K562 (cell line): ENCODE data around the gene PPP1R13L. TPM values are rescaled to one million over a fixed set of nuclear protein-coding genes. Genes with fewer than 3 reads are reported as not detected.
A peak's percentile ranks its signal among the peaks of the same experiment; 100 is the strongest.

Experiments used
- ATAC-seq: fragments of 200-7000 bp; cut with Tn5 transposase; 3 replicates; pipeline ENCODE4 v1.9.1; 2020; ENCODE audit warnings: moderate library complexity
- BruUV-seq: library from RNA; stranded (reverse); fragments of 400-500 nt; replicated peaks from 2 replicates; lab custom pipeline; 2021; lab: Mats Ljungman, UMichigan
- CTCF ChIA-PET: fragments of 300-600 bp; formaldehyde crosslinking; extraction: SDS; loops from one replicate; lab custom pipeline; 2021; ENCODE audit warnings: low intra/inter-chr PET ratio; lab: Yijun Ruan, JAX
- POLR2A ChIA-PET: fragments of 300-600, 350-650 bp; sonication (Branson Sonifier 250); formaldehyde crosslinking; extraction: SDS; loops from one replicate; lab custom pipeline; 2021; ENCODE audit warnings: antibody characterized with exemption, inconsistent platforms; lab: Yijun Ruan, JAX
- DNase-seq, 4 experiments: peaks; one replicate each; pipeline versions ENCODE4 v3.0.0 to v3.0.0-alpha.2; 2011 to 2018; ENCODE audit warnings: low spot score in 3 of 4, mixed read lengths in 3 of 4; ENCODE audit errors: extremely low read depth in 1 of 4
- FAIRE-seq: peaks from 2 replicates; lab custom pipeline; 2011; peaks lifted over from hg19 to GRCh38; lab: Jason Lieb, UNC
- H2AFZ ChIP-seq: 2 replicates; pipeline ENCODE4 v1.6.0; 2011; ENCODE audit warnings: low read depth, low read length, control low read depth, inconsistent platforms
- H3K27ac ChIP-seq: fragments of 200-600 bp; 3 replicates; pipeline ENCODE4 v1.8.0; 2011; ENCODE audit warnings: low read depth, mild to moderate bottlenecking, control low read depth, inconsistent platforms, low read length, moderate library complexity, mixed read lengths; ENCODE audit errors: extremely low read depth
- H3K27me3 ChIP-seq, 2 experiments: fragments of 300-600 bp in 1 of 2; 2 replicates in 1 of 2; 3 replicates in 1 of 2; pipeline versions ENCODE4 v1.6.0 to v1.8.0; 2011; ENCODE audit warnings: inconsistent platforms in 2 of 2, low read length in 2 of 2, mild to moderate bottlenecking in 1 of 2, mixed read lengths in 1 of 2, moderate library complexity in 1 of 2; ENCODE audit not compliant: control insufficient read depth in 2 of 2, insufficient read depth in 2 of 2
- H3K36me3 ChIP-seq: fragments of 300-600 bp; 3 replicates; pipeline ENCODE4 v1.8.0; 2011; ENCODE audit warnings: mild to moderate bottlenecking, low read length, inconsistent platforms; ENCODE audit not compliant: control insufficient read depth, insufficient read depth
- H3K4me1 ChIP-seq, 2 experiments: fragments of 200-600 bp in 1 of 2; replicated peaks in 1 of 2; 2 replicates in 1 of 2; 3 replicates in 1 of 2; pipeline versions ENCODE4 v1.5.1 to v1.8.0; 2011; ENCODE audit warnings: inconsistent platforms in 2 of 2, low read length in 2 of 2, mild to moderate bottlenecking in 1 of 2, mixed read lengths in 1 of 2, moderate library complexity in 1 of 2; ENCODE audit not compliant: control insufficient read depth in 2 of 2, insufficient read depth in 2 of 2
- H3K4me2 ChIP-seq: 2 replicates; pipeline ENCODE4 v1.6.1; 2011; ENCODE audit warnings: low read length, control low read depth, inconsistent platforms, mixed read lengths; ENCODE audit not compliant: insufficient read depth
- H3K4me3 ChIP-seq: fragments of 200-600 bp; sonication (generic), shearing (Covaris generic); 2 replicates; pipeline ENCODE4 v1.5.1; 2016; ENCODE audit warnings: control low read depth, inconsistent platforms
- H3K79me2 ChIP-seq: fragments of 200-600 bp; 3 replicates; pipeline ENCODE4 v1.8.0; 2011; ENCODE audit warnings: low read length, inconsistent platforms; ENCODE audit not compliant: control insufficient read depth, insufficient read depth
- H3K9ac ChIP-seq, 2 experiments: 2 replicates each; pipeline versions ENCODE4 v1.6.0 to v1.6.1; 2011; ENCODE audit warnings: low read depth in 2 of 2, low read length in 2 of 2, control low read depth in 1 of 2, inconsistent platforms in 1 of 2, mild to moderate bottlenecking in 1 of 2, mixed read lengths in 1 of 2; ENCODE audit not compliant: insufficient read depth in 1 of 2
- H3K9me1 ChIP-seq: one replicate; pipeline ENCODE4 v1.6.0; 2011; ENCODE audit warnings: inconsistent platforms, mild to moderate bottlenecking, low read length, moderate library complexity; ENCODE audit not compliant: control insufficient read depth, insufficient read depth
- H3K9me3 ChIP-seq: replicated peaks from 2 replicates; pipeline ENCODE4 v1.5.1; 2011; ENCODE audit warnings: low read depth, low read length, inconsistent platforms; ENCODE audit not compliant: control insufficient read depth, insufficient read depth
- H4K20me1 ChIP-seq: replicated peaks from 2 replicates; pipeline ENCODE4 v1.6.1; 2011; ENCODE audit warnings: low read length, inconsistent platforms, mixed read lengths; ENCODE audit not compliant: control insufficient read depth, insufficient read depth
- ARNT ChIP-seq, 2 experiments: fragments of 450-650 bp; IDR thresholded peaks; 2 replicates each; pipeline ENCODE4 v1.6.1; 2016; ENCODE audit warnings: mild to moderate bottlenecking in 1 of 2
- CEBPB ChIP-seq: fragments of 450-650 bp; IDR thresholded peaks from 2 replicates; pipeline ENCODE4 v1.6.1; 2016; ENCODE audit warnings: missing genetic modification characterization, missing compliant biosample characterization
- ESRRB ChIP-seq: fragments of 250-450 bp; sonication (Bioruptor Pico); IDR thresholded peaks from 2 replicates; pipeline ENCODE4 v1.5.0; 2020; ENCODE audit warnings: mild to moderate bottlenecking, moderate library complexity, borderline replicate concordance
- FOXM1 ChIP-seq, 2 experiments: fragments of 450-650 bp in 1 of 2; sonication (generic) in 1 of 2; formaldehyde crosslinking in 1 of 2; IDR thresholded peaks; 2 replicates each; pipeline versions ENCODE4 v1.6.1 to v1.9.0; 2017 to 2022; ENCODE audit warnings: low read depth in 2 of 2, mild to moderate bottlenecking in 2 of 2, missing genetic modification reagents in 1 of 2, moderate library complexity in 1 of 2
- FOXP1 ChIP-seq: sonication (generic); formaldehyde crosslinking; IDR thresholded peaks from 2 replicates; pipeline ENCODE4 v1.8.0; 2022; ENCODE audit warnings: mild to moderate bottlenecking, missing genetic modification reagents
- JUNB ChIP-seq: fragments of 450-650 bp; formaldehyde crosslinking; conservative IDR thresholded peaks from 2 replicates; pipeline ENCODE4 v1.4.0; 2020; ENCODE audit warnings: mild to moderate bottlenecking
- LEF1 ChIP-seq: fragments of 450-650 bp; IDR thresholded peaks from 2 replicates; pipeline ENCODE4 v1.6.1; 2016; ENCODE audit warnings: mild to moderate bottlenecking
- MAFF ChIP-seq: IDR thresholded peaks from 2 replicates; pipeline ENCODE4 v1.6.1; 2012; ENCODE audit warnings: low read length, improper control_type of control experiment
- NR2C2 ChIP-seq, 2 experiments: fragments of 200-800 bp in 1 of 2; sonication (Bioruptor generic) in 1 of 2; sonication (generic) in 1 of 2; formaldehyde crosslinking in 1 of 2; IDR thresholded peaks; 2 replicates each; pipeline versions ENCODE4 v1.6.1 to v1.8.0; 2016 to 2022; ENCODE audit warnings: mild to moderate bottlenecking in 1 of 2, missing compliant biosample characterization in 1 of 2, missing genetic modification characterization in 1 of 2, missing genetic modification reagents in 1 of 2
- PML ChIP-seq: IDR thresholded peaks from 2 replicates; pipeline ENCODE4 v1.6.1; 2012; ENCODE audit warnings: low read length, inconsistent platforms
- POLR2AphosphoS5 ChIP-seq: IDR thresholded peaks from 2 replicates; pipeline ENCODE4 v1.6.1; 2011; ENCODE audit warnings: mild to moderate bottlenecking, low read depth, low read length, moderate library complexity; ENCODE audit not compliant: control insufficient read depth, insufficient read depth
- RBFOX2 ChIP-seq: fragments of 200-400 bp; formaldehyde crosslinking; IDR thresholded peaks from 2 replicates; pipeline ENCODE4 v1.6.1; 2017; ENCODE audit warnings: low read depth, mild to moderate bottlenecking, low read length, moderate library complexity
- RBM34 ChIP-seq: fragments of 200-400 bp; formaldehyde crosslinking; IDR thresholded peaks from 2 replicates; pipeline ENCODE4 v1.6.1; 2018; ENCODE audit warnings: low read length, borderline replicate concordance; ENCODE audit not compliant: insufficient read depth
- SAFB ChIP-seq: fragments of 200-400 bp; formaldehyde crosslinking; IDR thresholded peaks from 2 replicates; pipeline ENCODE4 v1.6.1; 2017; ENCODE audit warnings: low read depth, low read length, borderline replicate concordance
- TEAD4 ChIP-seq, 2 experiments: sonication (generic) in 1 of 2; formaldehyde crosslinking in 1 of 2; IDR thresholded peaks; 2 replicates each; pipeline versions ENCODE4 v1.6.1 to v1.8.0; 2012 to 2022; ENCODE audit warnings: borderline replicate concordance in 1 of 2, inconsistent platforms in 1 of 2, low read length in 1 of 2, mild to moderate bottlenecking in 1 of 2, missing genetic modification reagents in 1 of 2
- YBX1 ChIP-seq: fragments of 450-650 bp; IDR thresholded peaks from 2 replicates; pipeline ENCODE4 v1.7.1; 2016; ENCODE audit warnings: mild to moderate bottlenecking
- ZKSCAN1 ChIP-seq: fragments of 150-350 bp; IDR thresholded peaks from 2 replicates; pipeline ENCODE4 v1.6.1; 2016; ENCODE audit warnings: low read depth, low read length
- ZNF140 ChIP-seq: fragments of 250-450 bp; sonication (Bioruptor Pico); IDR thresholded peaks from 2 replicates; pipeline ENCODE4 v1.8.0; 2021; ENCODE audit warnings: moderate library complexity, mild to moderate bottlenecking, inconsistent platforms
- WGBS: fragments of 100-300 bp; shearing (Covaris generic); methylation state at CpG from one replicate; pipeline ENCODE4 v1.1.6; 2016; ENCODE audit warnings: low coverage, mixed read lengths; ENCODE audit not compliant: insufficient coverage; ENCODE audit errors: missing lambda C conversion rate; 5-methylcytosine and 5-hydroxymethylcytosine counted together
- in situ Hi-C: fragments of 300-500 bp; cut with MboI; formaldehyde crosslinking; loops from 4 replicates; pipeline ENCODE4 v1.15.0; 2018; ENCODE audit warnings: inconsistent platforms, mixed read lengths
- intact Hi-C: fragments of 100-400 bp; cut with micrococcal nuclease; formaldehyde crosslinking; loops from 2 replicates; pipeline ENCODE4 v1.14.2; 2022
- polyA plus RNA-seq, 8 experiments: library from polyadenylated mRNA; depleted of rRNA in 4 of 8; stranded (reverse) in 5 of 8; unstranded in 3 of 8; fragments of >200 nt; fragmentation: Nextera tagmentation in 2 of 8; fragmentation: Illumina TruSeq in 1 of 8; extraction: Ambion mirVana in 2 of 8; extraction: Trizol in 1 of 8; gene quantifications; 2 replicates each; pipeline versions ENCODE4 v1.2.1 to v1.2.3, GENCODE V29; 2011 to 2014; ENCODE audit warnings: inconsistent platforms in 1 of 8, missing spikeins in 1 of 8
- total RNA-seq, 7 experiments: library from RNA; depleted of rRNA in 6 of 7; stranded (reverse); fragments of >200 nt in 6 of 7; fragmentation: Illumina TruSeq in 2 of 7; extraction: Trizol in 2 of 7; gene quantifications; 2 replicates each; pipeline versions ENCODE4 v1.2.1 to v1.2.3, GENCODE V29; 2011 to 2021; ENCODE audit warnings: low replicate concordance in 1 of 7
- TF ChIP-seq, protein P1 (sequence below): fragments of 450-650 bp; formaldehyde crosslinking; IDR thresholded peaks from 2 replicates; pipeline ENCODE4 v1.4.0; 2022; ENCODE audit warnings: missing genetic modification characterization
- TF ChIP-seq, protein P2 (sequence below): fragments of 250-450 bp; sonication (Bioruptor Pico); IDR thresholded peaks from 2 replicates; pipeline ENCODE4 v1.8.0; 2021; ENCODE audit warnings: mild to moderate bottlenecking, moderate library complexity
- TF ChIP-seq, protein P3 (sequence below): fragments of 250-450 bp; sonication (Bioruptor Pico); IDR thresholded peaks from 2 replicates; pipeline ENCODE4 v1.6.1; 2021; ENCODE audit warnings: mild to moderate bottlenecking

Gene PPP1R13L
- total and polyA plus RNA-seq, 9 of the 15 experiments (the other 6 are each of a cell fraction or from before 2014, with no cell fraction given), result 0.32 to 6.7 (median 2.0) TPM

DNA sequence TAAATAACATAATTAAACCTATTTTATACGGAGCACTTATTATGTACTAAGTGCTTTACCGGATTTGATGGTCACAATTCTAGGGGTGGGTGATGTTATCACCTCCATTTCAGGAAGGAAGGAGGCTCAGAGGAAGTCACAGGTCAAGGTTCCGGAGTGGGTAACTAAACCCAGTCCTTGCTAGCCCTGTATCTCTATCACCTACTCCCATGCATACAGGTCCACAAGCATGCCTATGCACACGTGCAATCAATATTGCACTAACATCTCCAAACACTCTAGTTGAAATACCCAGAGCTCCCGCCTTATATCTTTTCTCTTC is 45.1 kb upstream of the PPP1R13L start:
- H3K4me2 ChIP-seq, result peak overlapping the region; percentile 90
- BruUV-seq, result no TSS peak
- H3K4me1 ChIP-seq, result peaks cover 17 to 23% of the 10 kb centered on the region in 2 experiments
- no peaks in the 10 kb centered on the region for H4K20me1 ChIP-seq
- peak; percentile 51 for FAIRE-seq
- peak overlapping the region; percentile 85 for H2AFZ ChIP-seq
- DNase-seq, result peak in 3 of 4 experiments; percentile 28 to 74 (median 54)
- no peaks in the 10 kb centered on the region for H3K36me3 ChIP-seq
- intact Hi-C loops, result no loop called here
- H3K27me3 ChIP-seq, result no peaks in the 10 kb centered on the region
- in situ Hi-C loops, result no loop called here
- H3K27ac ChIP-seq, result peak overlapping the region; percentile 81
- CTCF ChIA-PET, result no interaction called here
- no peaks in the 10 kb centered on the region for H3K9me3 ChIP-seq
- H3K9ac ChIP-seq, result peak overlapping the region; percentile 83 to 90; a peak in 3 of 4 replicates
- POLR2A ChIA-PET, result interaction anchor here (0.8 to 1.3 kb wide), 2 partner anchors 26 to 36 kb away, joined by 3 read pairs; no protein-coding TSS in a partner anchor
- WGBS, result 3% methylated on average over 5 of the region's 5 CpGs
- peak; percentile 73 for ATAC-seq
- H3K4me3 ChIP-seq, result peak overlapping the region; percentile 42
- no peaks in the 10 kb centered on the region for H3K79me2 ChIP-seq
- no peaks in the 10 kb centered on the region for H3K9me1 ChIP-seq
- TF ChIP-seq FOXP1 (CRISPR knock-in tag) (no peak), PML (no peak), TEAD4 (IDR thresholded peaks at IDR 0.05; ENCODE audit: low read length) (no peak), TEAD4 (CRISPR knock-in tag; IDR thresholded peaks at IDR 0.05; ENCODE audit: borderline replicate concordance) (no peak), FOXM1 (IDR thresholded peaks at IDR 0.05; ENCODE audit: low read depth) (no peak), FOXM1 (CRISPR knock-in tag; IDR thresholded peaks at IDR 0.05; ENCODE audit: low read depth) (no peak), JUNB (CRISPR knock-in tag) (no peak), YBX1 (no peak), POLR2AphosphoS5 (0 out of 2 replicates have a peak, but pooled peaks have one; percentile 9), SAFB (no peak), RBFOX2 (no peak), ZNF140 (CRISPR knock-in tag) (no peak), RBM34 (no peak), CEBPB (tag) (no peak), ZKSCAN1 (no peak), LEF1 (peak; percentile 48; the same call in 1 of the 2 replicates), NR2C2 (CRISPR knock-in tag; IDR thresholded peaks at IDR 0.05) (peak; percentile 47; the same call in 1 of the 2 replicates), NR2C2 (tag; IDR thresholded peaks at IDR 0.05) (peak; percentile 80; the same call in 1 of the 2 replicates), MAFF (no peak), ARNT (IDR thresholded peaks at IDR 0.05) (peak in 1 of 2 experiments; percentile 57; a peak in 1 of 4 replicates), ESRRB (no peak)
- TF ChIP-seq, protein P1, sequence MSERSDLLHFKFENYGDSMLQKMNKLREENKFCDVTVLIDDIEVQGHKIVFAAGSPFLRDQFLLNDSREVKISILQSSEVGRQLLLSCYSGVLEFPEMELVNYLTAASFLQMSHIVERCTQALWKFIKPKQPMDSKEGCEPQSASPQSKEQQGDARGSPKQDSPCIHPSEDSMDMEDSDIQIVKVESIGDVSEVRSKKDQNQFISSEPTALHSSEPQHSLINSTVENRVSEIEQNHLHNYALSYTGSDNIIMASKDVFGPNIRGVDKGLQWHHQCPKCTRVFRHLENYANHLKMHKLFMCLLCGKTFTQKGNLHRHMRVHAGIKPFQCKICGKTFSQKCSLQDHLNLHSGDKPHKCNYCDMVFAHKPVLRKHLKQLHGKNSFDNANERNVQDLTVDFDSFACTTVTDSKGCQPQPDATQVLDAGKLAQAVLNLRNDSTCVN (CRISPR knock-in tag), result no peak
- TF ChIP-seq, protein P2, sequence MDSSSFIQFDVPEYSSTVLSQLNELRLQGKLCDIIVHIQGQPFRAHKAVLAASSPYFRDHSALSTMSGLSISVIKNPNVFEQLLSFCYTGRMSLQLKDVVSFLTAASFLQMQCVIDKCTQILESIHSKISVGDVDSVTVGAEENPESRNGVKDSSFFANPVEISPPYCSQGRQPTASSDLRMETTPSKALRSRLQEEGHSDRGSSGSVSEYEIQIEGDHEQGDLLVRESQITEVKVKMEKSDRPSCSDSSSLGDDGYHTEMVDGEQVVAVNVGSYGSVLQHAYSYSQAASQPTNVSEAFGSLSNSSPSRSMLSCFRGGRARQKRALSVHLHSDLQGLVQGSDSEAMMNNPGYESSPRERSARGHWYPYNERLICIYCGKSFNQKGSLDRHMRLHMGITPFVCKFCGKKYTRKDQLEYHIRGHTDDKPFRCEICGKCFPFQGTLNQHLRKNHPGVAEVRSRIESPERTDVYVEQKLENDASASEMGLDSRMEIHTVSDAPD (CRISPR knock-in tag), result no peak
- TF ChIP-seq, protein P3, sequence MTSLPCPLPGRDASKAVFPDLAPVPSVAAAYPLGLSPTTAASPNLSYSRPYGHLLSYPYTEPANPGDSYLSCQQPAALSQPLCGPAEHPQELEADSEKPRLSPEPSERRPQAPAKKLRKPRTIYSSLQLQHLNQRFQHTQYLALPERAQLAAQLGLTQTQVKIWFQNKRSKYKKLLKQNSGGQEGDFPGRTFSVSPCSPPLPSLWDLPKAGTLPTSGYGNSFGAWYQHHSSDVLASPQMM (CRISPR knock-in tag), result no peak
